Bronchial epithelial cell (primary cell): ENCODE results near the gene TNFRSF11A. TPM values are rescaled to one million over a fixed set of nuclear protein-coding genes. Genes with fewer than 3 reads are reported as not detected.

Experiments
- DNase-seq: peaks from one replicate; pipeline ENCODE4 v3.0.0-alpha.2; 2010; ENCODE audit warnings: low read depth
- FAIRE-seq: peaks from 2 replicates; lab custom pipeline; 2011; peaks lifted over from hg19 to GRCh38; lab: Jason Lieb, UNC
- H3K27me3 ChIP-seq: 2 replicates; pipeline ENCODE4 v1.5.1; 2011; ENCODE audit warnings: low read length; ENCODE audit not compliant: control insufficient read depth, insufficient read depth
- H3K36me3 ChIP-seq: 2 replicates; pipeline ENCODE4 v1.5.1; 2011; ENCODE audit warnings: low read length; ENCODE audit not compliant: control insufficient read depth, insufficient read depth
- H3K4me3 ChIP-seq: 2 replicates; pipeline ENCODE4 v1.5.1; 2011; ENCODE audit warnings: mild to moderate bottlenecking, low read depth, low read length, control low read depth
- CTCF ChIP-seq: IDR thresholded peaks from 2 replicates; pipeline ENCODE4 v1.5.1; 2011; ENCODE audit warnings: mild to moderate bottlenecking, moderate library complexity, low read length, control low read depth, inconsistent platforms; ENCODE audit not compliant: insufficient read depth, severe bottlenecking
- total RNA-seq: library from RNA; depleted of rRNA; stranded (reverse); fragments of >200 nt; gene quantifications from 2 replicates; pipeline ENCODE4 v1.2.1, GENCODE V29; 2014

Gene TNFRSF11A
- total RNA-seq, 1 donor from 2014 or later: under 0.01 TPM

DNA sequence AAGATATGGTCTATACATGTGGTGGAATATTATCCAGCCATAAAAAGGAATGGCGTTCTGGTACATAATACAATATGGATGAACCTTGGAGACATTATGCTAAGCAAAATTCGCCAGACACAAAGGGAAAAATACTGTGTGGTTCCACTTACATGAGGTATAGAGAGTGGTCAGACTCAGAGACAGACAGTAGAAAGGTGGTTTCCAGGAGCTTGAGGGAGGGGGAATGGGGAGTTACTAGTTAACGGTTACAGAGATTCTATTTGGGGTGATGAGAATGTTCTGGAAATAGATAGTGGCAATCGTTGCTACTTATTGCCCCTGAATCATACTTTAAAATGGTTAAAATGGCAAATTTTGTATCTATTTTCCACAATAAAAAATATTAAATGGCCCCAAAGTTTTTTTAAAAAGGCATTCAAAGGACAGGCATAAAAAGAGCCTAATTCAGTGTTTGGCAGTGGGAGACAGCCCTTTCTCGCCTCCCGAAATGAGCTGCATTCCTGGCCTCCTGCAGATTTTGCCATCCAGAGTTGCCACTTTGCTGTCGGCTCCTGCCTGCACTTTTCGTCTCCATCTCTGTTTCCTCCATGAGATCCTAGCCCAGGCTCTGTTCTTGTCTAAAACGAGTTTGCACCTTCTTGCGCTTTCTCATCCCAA lies 13.5 kb downstream of the TNFRSF11A start:
- no peak for FAIRE-seq
- H3K27me3 ChIP-seq: no peaks in the 10 kb centered on the region
- DNase-seq: no peak
- TF ChIP-seq CTCF: no peak
- H3K4me3 ChIP-seq: no peak overlapping the region
- no peaks in the 10 kb centered on the region for H3K36me3 ChIP-seq

DNA sequence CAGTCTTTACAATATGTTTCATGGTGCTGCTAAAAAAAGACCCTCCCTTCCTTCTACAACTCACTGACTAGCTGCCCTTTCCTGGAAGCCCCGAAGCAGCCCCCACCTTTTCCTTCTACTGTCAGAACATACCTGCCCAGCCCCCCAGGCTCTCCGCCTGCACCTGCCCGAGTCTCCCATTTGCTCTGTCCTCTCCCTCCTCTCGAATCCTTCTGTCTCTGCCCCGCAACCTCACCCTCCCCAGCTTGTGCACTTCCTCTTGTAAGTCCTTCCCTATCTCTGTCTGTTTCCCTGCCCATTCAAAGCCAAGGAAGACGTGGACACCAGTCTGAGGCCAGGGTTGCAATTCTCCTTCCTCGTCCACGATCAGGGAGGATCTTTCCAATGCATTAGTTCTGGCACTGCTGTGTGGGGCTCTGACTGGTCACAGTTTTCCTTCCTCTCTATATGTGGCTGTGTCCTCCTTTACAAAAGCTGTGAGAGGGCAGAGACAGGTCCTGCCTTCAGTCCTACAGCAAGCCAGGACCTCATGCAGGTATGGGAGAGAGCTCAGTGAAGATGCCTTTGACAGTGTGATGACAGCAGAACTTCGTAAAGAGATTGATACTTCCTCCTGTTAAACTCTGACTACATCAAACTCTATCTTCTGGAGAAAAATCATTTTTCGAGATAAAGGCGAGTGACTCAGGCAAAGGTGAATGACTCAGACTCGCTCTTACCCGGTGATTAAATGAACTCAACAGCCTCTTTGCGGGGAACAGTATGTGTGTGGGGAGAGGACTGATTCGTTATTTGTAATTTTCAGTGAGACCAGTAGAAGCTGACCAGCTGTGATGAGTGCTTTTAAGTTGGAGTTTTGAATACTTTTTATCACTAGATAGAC lies 14.2 kb downstream of the TNFRSF11A start:
- H3K27me3 ChIP-seq: no peaks in the 10 kb centered on the region
- peak; percentile 86 for DNase-seq
- H3K4me3 ChIP-seq: no peak overlapping the region
- TF ChIP-seq CTCF: no peak
- peak; percentile 23 for FAIRE-seq
- H3K36me3 ChIP-seq: no peaks in the 10 kb centered on the region

DNA sequence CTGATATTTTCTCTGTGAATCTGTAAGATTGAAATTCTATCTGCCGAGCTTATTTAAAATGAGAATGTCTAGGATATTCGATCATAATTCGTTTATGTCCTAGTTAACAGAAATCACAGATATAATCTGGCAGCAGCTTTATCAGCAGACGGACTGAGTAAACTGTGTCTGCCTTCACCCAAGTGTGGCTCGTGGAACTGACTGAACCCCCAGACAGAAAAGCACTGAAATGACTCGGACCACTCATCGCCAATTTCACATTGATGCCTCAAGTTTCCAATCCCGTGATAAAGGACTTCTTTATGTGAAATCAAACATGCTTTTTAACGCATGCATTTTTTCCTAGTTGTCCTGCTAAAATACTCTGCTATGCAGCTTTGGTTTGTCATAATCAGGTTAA lies 15.9 kb downstream of the TNFRSF11A start:
- Histone ChIP-seq H3K4me3 (no peak overlapping the region), H3K27me3 (peaks cover 4% of the 10 kb centered on the region), H3K36me3 (no peaks in the 10 kb centered on the region)
- FAIRE-seq: no peak
- no peak for DNase-seq
- no peak for TF ChIP-seq CTCF

DNA sequence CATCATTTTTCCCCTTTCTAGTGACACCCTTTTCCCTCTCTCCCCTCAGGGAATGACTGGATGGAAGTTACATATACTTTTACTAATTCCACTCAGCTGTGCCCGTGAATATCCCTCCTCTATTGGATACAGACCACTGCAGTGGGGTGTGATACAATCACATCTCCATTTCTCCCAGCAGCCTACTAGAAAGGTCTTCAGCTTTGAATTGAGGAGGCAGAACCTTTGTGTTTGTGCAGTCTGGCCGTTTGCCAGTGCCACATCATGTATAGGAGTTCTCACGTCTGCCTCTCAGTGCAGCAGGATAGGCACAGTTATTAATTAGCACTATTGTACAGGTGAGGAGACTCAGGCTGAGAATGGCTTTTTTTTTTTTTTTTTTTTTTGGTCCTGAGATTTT lies 16.4 kb downstream of the TNFRSF11A start:
- Histone ChIP-seq H3K36me3 (no peaks in the 10 kb centered on the region), H3K27me3 (peaks cover 4% of the 10 kb centered on the region), H3K4me3 (no peak overlapping the region)
- TF ChIP-seq CTCF: no peak
- peak; percentile 32 for DNase-seq
- no peak for FAIRE-seq

DNA sequence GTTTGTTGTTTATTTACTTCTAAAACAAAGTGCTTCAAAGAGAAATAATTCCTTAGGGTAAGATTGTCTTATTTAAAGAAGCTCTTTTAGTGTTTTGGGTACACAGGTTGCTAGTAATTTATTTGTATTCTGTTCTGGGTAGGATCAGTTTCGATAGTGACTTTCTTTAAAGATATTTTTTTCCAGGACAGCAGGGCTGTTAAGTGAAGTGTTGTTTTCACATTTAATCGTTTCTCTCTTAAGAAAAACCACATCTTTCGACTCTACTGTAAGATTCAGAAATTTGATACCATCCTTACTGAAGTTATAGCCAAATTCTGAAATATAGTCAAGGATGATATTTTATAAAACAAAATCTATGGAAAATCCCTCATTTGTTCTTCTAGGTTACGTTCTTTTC lies 17.8 kb downstream of the TNFRSF11A start:
- no peak for FAIRE-seq

More for the DNA sequence above, 17.8 kb downstream of the TNFRSF11A start:
- Histone ChIP-seq H3K4me3 (no peak overlapping the region), H3K27me3 (peaks cover 4% of the 10 kb centered on the region), H3K36me3 (no peaks in the 10 kb centered on the region)
- TF ChIP-seq CTCF: no peak
- no peak for DNase-seq
